Parathyroid adenoma (tissue), 2 donors: ENCODE measurements around the gene SNX3.

Experiments
- H2AFZ ChIP-seq: fragments of 300-600 bp; sonication (generic); one replicate; pipeline ENCODE4 v1.7.0; 2017; ENCODE audit warnings: antibody characterized with exemption, mild to moderate bottlenecking
- H3K27ac ChIP-seq: fragments of 300-600 bp; sonication (generic); one replicate; pipeline ENCODE4 v1.7.0; 2017
- H3K27me3 ChIP-seq: fragments of 300-600 bp; sonication (generic); one replicate; pipeline ENCODE4 v1.7.0; 2017; ENCODE audit warnings: low read length; ENCODE audit not compliant: control insufficient read depth, insufficient read depth
- H3K36me3 ChIP-seq: fragments of 300-600 bp; sonication (generic); one replicate; pipeline ENCODE4 v1.7.0; 2017; ENCODE audit warnings: low read length; ENCODE audit not compliant: control insufficient read depth, insufficient read depth
- H3K4me1 ChIP-seq: fragments of 300-600 bp; sonication (generic); one replicate; pipeline ENCODE4 v1.7.0; 2017; ENCODE audit warnings: control low read depth
- H3K4me2 ChIP-seq: fragments of 300-600 bp; sonication (generic); one replicate; pipeline ENCODE4 v1.7.0; 2017; ENCODE audit warnings: low read length
- H3K4me3 ChIP-seq: fragments of 300-600 bp; sonication (generic); one replicate; pipeline ENCODE4 v1.7.0; 2017; ENCODE audit warnings: low read depth, low read length
- H3K79me2 ChIP-seq: fragments of 300-600 bp; sonication (generic); one replicate; pipeline ENCODE4 v1.7.0; 2017; ENCODE audit warnings: control low read depth
- H3K9ac ChIP-seq: fragments of 300-600 bp; sonication (generic); one replicate; pipeline ENCODE4 v1.7.0; 2017; ENCODE audit warnings: mild to moderate bottlenecking
- H3K9me3 ChIP-seq: fragments of 300-600 bp; sonication (generic); one replicate; pipeline ENCODE4 v1.7.0; 2017; ENCODE audit warnings: low read length; ENCODE audit not compliant: control insufficient read depth
- CTCF ChIP-seq: fragments of 300-600 bp; sonication (generic); IDR thresholded peaks from one replicate; pipeline ENCODE4 v1.7.0; 2017; ENCODE audit warnings: antibody characterized with exemption, mild to moderate bottlenecking
- donor health status: primary hyperparathyroidism.

Gene SNX3

GRCh38 chr6:108194503-108194902 lies 66.3 kb downstream of the SNX3 start:
- Histone ChIP-seq H3K4me3 (no peak overlapping the region), H3K27ac (no peak overlapping the region), H3K9ac (no peak overlapping the region), H3K4me2 (no peak overlapping the region), H3K36me3 (no peaks in the 10 kb centered on the region), H3K4me1 (no peaks in the 10 kb centered on the region), H2AFZ (no peak overlapping the region), H3K9me3 (no peaks in the 10 kb centered on the region), H3K79me2 (no peaks in the 10 kb centered on the region), H3K27me3 (no peaks in the 10 kb centered on the region)
- TF ChIP-seq CTCF, result no peak

GRCh38 chr6:108193835-108194234 lies 67.0 kb downstream of the SNX3 start:
- no peak overlapping the region for H3K4me2 ChIP-seq
- H3K4me1 ChIP-seq, result no peaks in the 10 kb centered on the region
- H3K9me3 ChIP-seq, result no peaks in the 10 kb centered on the region
- no peaks in the 10 kb centered on the region for H3K36me3 ChIP-seq
- no peak overlapping the region for H3K4me3 ChIP-seq
- no peaks in the 10 kb centered on the region for H3K27me3 ChIP-seq
- H3K79me2 ChIP-seq, result no peaks in the 10 kb centered on the region
- H3K9ac ChIP-seq, result no peak overlapping the region
- no peak overlapping the region for H2AFZ ChIP-seq
- no peak for TF ChIP-seq CTCF
- no peak overlapping the region for H3K27ac ChIP-seq

- Histone ChIP-seq H3K27me3 (no peaks in the 10 kb centered on the region), H3K36me3 (no peaks in the 10 kb centered on the region), H3K4me1 (no peaks in the 10 kb centered on the region), H2AFZ (no peak overlapping the region), H3K27ac (no peak overlapping the region), H3K79me2 (no peaks in the 10 kb centered on the region), H3K9ac (no peak overlapping the region), H3K4me2 (no peak overlapping the region), H3K4me3 (no peak overlapping the region), H3K9me3 (no peaks in the 10 kb centered on the region)
- TF ChIP-seq CTCF, result no peak
Observed at GRCh38 chr6:108193131-108193530, 67.7 kb downstream of the SNX3 start.

- H3K4me3 ChIP-seq, result no peak overlapping the region
- no peaks in the 10 kb centered on the region for H3K36me3 ChIP-seq
- H3K27me3 ChIP-seq, result no peaks in the 10 kb centered on the region
- TF ChIP-seq CTCF, result no peak
- no peak overlapping the region for H2AFZ ChIP-seq
- H3K4me1 ChIP-seq, result no peaks in the 10 kb centered on the region
- no peaks in the 10 kb centered on the region for H3K9me3 ChIP-seq
- no peak overlapping the region for H3K4me2 ChIP-seq
- H3K9ac ChIP-seq, result no peak overlapping the region
- no peak overlapping the region for H3K27ac ChIP-seq
- H3K79me2 ChIP-seq, result no peaks in the 10 kb centered on the region
Observed at GRCh38 chr6:108187519-108187918, 73.3 kb downstream of the SNX3 start.

- H2AFZ ChIP-seq, result no peak overlapping the region
- H3K4me1 ChIP-seq, result no peaks in the 10 kb centered on the region
- no peak overlapping the region for H3K9ac ChIP-seq
- no peaks in the 10 kb centered on the region for H3K79me2 ChIP-seq
- no peaks in the 10 kb centered on the region for H3K36me3 ChIP-seq
- no peaks in the 10 kb centered on the region for H3K27me3 ChIP-seq
- H3K4me2 ChIP-seq, result no peak overlapping the region
- H3K9me3 ChIP-seq, result no peaks in the 10 kb centered on the region
- no peak overlapping the region for H3K27ac ChIP-seq
- no peak for TF ChIP-seq CTCF
- no peak overlapping the region for H3K4me3 ChIP-seq
Observed at GRCh38 chr6:108186226-108186625, 74.6 kb downstream of the SNX3 start.
